SU-DHL-6 (cell line): ENCODE results near the gene MCM9.

ENCODE experiments used
- H2AFZ ChIP-seq: fragments of 200-600 bp; sonication (generic); 2 replicates; pipeline ENCODE4 v1.6.1; 2014; ENCODE audit warnings: low read depth, mild to moderate bottlenecking, moderate library complexity, mixed read lengths, antibody characterized with exemption, low read length; ENCODE audit not compliant: severe bottlenecking
- H3F3A ChIP-seq: fragments of 200-600 bp; shearing (Covaris generic); 2 replicates; pipeline ENCODE4 v1.6.0; 2016; ENCODE audit warnings: antibody characterized with exemption, mild to moderate bottlenecking; ENCODE audit not compliant: insufficient read depth
- H3K27ac ChIP-seq: fragments of 200-600 bp; sonication (generic); 2 replicates; pipeline ENCODE4 v1.5.1; 2016; ENCODE audit warnings: low read depth, mild to moderate bottlenecking, low read length, moderate library complexity, mixed read lengths
- H3K27me3 ChIP-seq: fragments of 200-600 bp; sonication (generic), shearing (Covaris generic); 2 replicates; pipeline ENCODE4 v1.6.0; 2014; ENCODE audit warnings: mild to moderate bottlenecking, low read length
- H3K36me3 ChIP-seq: fragments of 200-600 bp; sonication (generic); 2 replicates; pipeline ENCODE4 v1.6.1; 2014; ENCODE audit warnings: mild to moderate bottlenecking, low read length, mixed read lengths
- H3K4me2 ChIP-seq: fragments of 300-600, 200-600 bp; shearing (Covaris generic), sonication (generic); 2 replicates; pipeline ENCODE4 v1.6.0; 2014; ENCODE audit warnings: low read length, low read depth, mild to moderate bottlenecking; ENCODE audit not compliant: poor library complexity, severe bottlenecking
- H3K4me3 ChIP-seq: fragments of 200-600 bp; sonication (generic); 2 replicates; pipeline ENCODE4 v1.5.1; 2014; ENCODE audit warnings: antibody characterized with exemption, low read length, mild to moderate bottlenecking, mixed read lengths; ENCODE audit not compliant: insufficient read depth, poor library complexity, severe bottlenecking
- H3K79me2 ChIP-seq: fragments of 200-600 bp; sonication (generic); 2 replicates; pipeline ENCODE4 v1.6.1; 2014; ENCODE audit warnings: mild to moderate bottlenecking, low read length, moderate library complexity; ENCODE audit not compliant: insufficient read depth
- H3K9ac ChIP-seq: fragments of 200-600 bp; sonication (generic); 2 replicates; pipeline ENCODE4 v1.7.0; 2014; ENCODE audit warnings: mild to moderate bottlenecking, low read length
- H3K9me2 ChIP-seq: fragments of 200-600 bp; sonication (generic); replicated peaks from 2 replicates; pipeline ENCODE4 v1.6.1; 2014; ENCODE audit warnings: low read length; ENCODE audit not compliant: insufficient read depth
- H3K9me3 ChIP-seq: fragments of 200-600 bp; sonication (generic); 2 replicates; pipeline ENCODE4 v1.6.1; 2014; ENCODE audit warnings: low read length, mixed read lengths; ENCODE audit not compliant: insufficient read depth
- H4K20me1 ChIP-seq: fragments of 200-600 bp; sonication (generic); 2 replicates; pipeline ENCODE4 v1.6.1; 2014; ENCODE audit warnings: low read depth, mild to moderate bottlenecking, antibody characterized with exemption, low read length, moderate library complexity, mixed read lengths
- CTCF ChIP-seq: fragments of 200-600 bp; sonication (generic); IDR thresholded peaks from one replicate; pipeline ENCODE4 v1.5.1; 2017; ENCODE audit warnings: antibody characterized with exemption, mild to moderate bottlenecking, low read length, moderate library complexity; ENCODE audit not compliant: insufficient read depth, poor library complexity, severe bottlenecking
- EZH2phosphoT487 ChIP-seq: fragments of 200-600 bp; sonication (generic), shearing (Covaris generic); conservative IDR thresholded peaks from 2 replicates; pipeline ENCODE4 v1.6.1; 2018; ENCODE audit warnings: mild to moderate bottlenecking, antibody characterized with exemption, low read length, moderate library complexity, mixed read lengths

Gene MCM9

GRCh38 chr6:118892355-118892991, 42.5 kb downstream of the MCM9 start:
- Histone ChIP-seq H3K36me3 (0 out of 2 replicates have a peak, but pooled peaks cover under 1% of the 10 kb centered on the region), H2AFZ (peak overlapping the region; percentile 41), H3K79me2 (peaks cover 59% of the 10 kb centered on the region), H3K27ac (peak overlapping the region; percentile 93), H3K4me3 (peak overlapping the region; percentile 59), H4K20me1 (0 out of 2 replicates have a peak, but pooled peaks cover under 1% of the 10 kb centered on the region), H3K9me3 (no peaks in the 10 kb centered on the region), H3K4me2 (peak overlapping the region; percentile 88), H3K9ac (peak overlapping the region; percentile 94), H3F3A (peaks cover 37% of the 10 kb centered on the region; the same call in 1 of the 2 replicates), H3K27me3 (no peaks in the 10 kb centered on the region), H3K9me2 (no peaks in the 10 kb centered on the region)
- TF ChIP-seq EZH2phosphoT487: no peak
- TF ChIP-seq CTCF: no peak

GRCh38 chr6:118890997-118891790, 43.8 kb downstream of the MCM9 start:
- H3K9me3 ChIP-seq: no peaks in the 10 kb centered on the region
- TF ChIP-seq CTCF (no peak), EZH2phosphoT487 (no peak)
- H3K27me3 ChIP-seq: no peaks in the 10 kb centered on the region
- H3K79me2 ChIP-seq: peaks cover 46% of the 10 kb centered on the region
- peak overlapping the region; percentile 88 for H3K4me2 ChIP-seq
- H3F3A ChIP-seq: peaks cover 41% of the 10 kb centered on the region
- no peaks in the 10 kb centered on the region for H3K9me2 ChIP-seq
- H3K36me3 ChIP-seq: no peaks in the 10 kb centered on the region
- H3K27ac ChIP-seq: peak overlapping the region; percentile 93
- H4K20me1 ChIP-seq: no peaks in the 10 kb centered on the region
- peak overlapping the region; percentile 94 for H3K9ac ChIP-seq
- H2AFZ ChIP-seq: peak overlapping the region; percentile 41
- H3K4me3 ChIP-seq: peak overlapping the region; percentile 59

GRCh38 chr6:118889163-118889562, 45.8 kb downstream of the MCM9 start:
- Histone ChIP-seq H3K9me3 (no peaks in the 10 kb centered on the region), H3K27ac (no peak overlapping the region), H3K9me2 (no peaks in the 10 kb centered on the region), H3K4me3 (no peak overlapping the region), H3K9ac (no peak overlapping the region), H4K20me1 (no peaks in the 10 kb centered on the region), H3K36me3 (no peaks in the 10 kb centered on the region), H3K27me3 (no peaks in the 10 kb centered on the region), H2AFZ (no peak overlapping the region), H3F3A (peaks cover 30% of the 10 kb centered on the region), H3K79me2 (peaks cover 34% of the 10 kb centered on the region), H3K4me2 (no peak overlapping the region)
- TF ChIP-seq CTCF: no peak
- TF ChIP-seq EZH2phosphoT487: no peak
